PC-9 (cell line): Measurements from ENCODE around the gene PPP1R9B. TPM values are rescaled to one million over a fixed set of nuclear protein-coding genes. Genes with fewer than 3 reads are reported as not detected.
A peak's percentile ranks its signal among the peaks of the same experiment; 100 is the strongest.

ENCODE experiments used
- BruUV-seq: library from RNA; stranded (reverse); fragments of 400-500 nt; replicated peaks from 2 replicates; lab custom pipeline; 2021; lab: Mats Ljungman, UMichigan
- CTCF ChIA-PET: fragments of 300-600 bp; sonication (Branson Sonifier 250); formaldehyde crosslinking; loops from one replicate; lab custom pipeline; 2022; ENCODE audit warnings: antibody characterized with exemption; lab: Charles Lee
- POLR2A ChIA-PET: fragments of 300-600 bp; sonication (Branson Sonifier 250); formaldehyde crosslinking; loops from one replicate; lab custom pipeline; 2022; ENCODE audit warnings: antibody characterized with exemption; ENCODE audit not compliant: unreplicated experiment; lab: Charles Lee
- DNase-seq, 2 experiments: peaks; one replicate each; pipeline versions ENCODE4 v3.0.0 to v3.0.0-alpha.2; 2015 to 2022; ENCODE audit warnings: mixed read lengths in 1 of 2
- H2AFZ ChIP-seq: fragments of 200-600 bp; sonication (generic); 2 replicates; pipeline ENCODE4 v1.8.1; 2017; ENCODE audit warnings: antibody characterized with exemption
- H3F3A ChIP-seq: fragments of 200-600 bp; sonication (generic); 2 replicates; pipeline ENCODE4 v1.8.1; 2017; ENCODE audit warnings: antibody characterized with exemption, mild to moderate bottlenecking, low read depth; ENCODE audit not compliant: insufficient read depth
- H3K27ac ChIP-seq: fragments of 200-600 bp; sonication (generic); 2 replicates; pipeline ENCODE4 v1.6.1; 2016; ENCODE audit warnings: mixed run types
- H3K27me3 ChIP-seq: fragments of 200-600 bp; sonication (generic); 2 replicates; pipeline ENCODE4 v1.6.1; 2016; ENCODE audit warnings: low read depth, mixed run types; ENCODE audit not compliant: insufficient read depth
- H3K36me3 ChIP-seq: fragments of 200-600 bp; sonication (generic); 2 replicates; pipeline ENCODE4 v1.6.1; 2016; ENCODE audit warnings: low read depth, mixed run types
- H3K4me1 ChIP-seq: fragments of 200-600 bp; sonication (generic); replicated peaks from 2 replicates; pipeline ENCODE4 v1.6.1; 2016; ENCODE audit warnings: mixed run types; ENCODE audit not compliant: insufficient read depth
- H3K4me2 ChIP-seq: fragments of 200-600 bp; sonication (generic); 2 replicates; pipeline ENCODE4 v1.6.1; 2017; ENCODE audit warnings: mixed run types
- H3K4me3 ChIP-seq: fragments of 200-600 bp; sonication (generic); 2 replicates; pipeline ENCODE4 v1.6.1; 2016; ENCODE audit warnings: mixed run types
- H3K79me2 ChIP-seq: fragments of 200-600 bp; sonication (generic); 2 replicates; pipeline ENCODE4 v1.6.1; 2017; ENCODE audit warnings: low read depth, mixed run types
- H3K9me2 ChIP-seq: fragments of 200-600 bp; sonication (generic); 2 replicates; pipeline ENCODE4 v1.8.1; 2017; ENCODE audit warnings: mild to moderate bottlenecking; ENCODE audit not compliant: insufficient read depth
- H3K9me3 ChIP-seq: fragments of 200-600 bp; sonication (generic); 2 replicates; pipeline ENCODE4 v1.8.1; 2016; ENCODE audit warnings: low read depth; ENCODE audit not compliant: insufficient read depth
- H4K20me1 ChIP-seq: fragments of 200-600 bp; sonication (generic); 2 replicates; pipeline ENCODE4 v1.8.1; 2017; ENCODE audit not compliant: insufficient read depth
- EZH2 ChIP-seq: fragments of 200-600 bp; sonication (generic); IDR thresholded peaks from 2 replicates; pipeline ENCODE4 v1.8.0; 2017; ENCODE audit warnings: antibody characterized with exemption, low read depth
- intact Hi-C: fragments of 100-400 bp; cut with micrococcal nuclease; formaldehyde crosslinking; loops from one replicate; pipeline ENCODE4 v1.10.0; 2022; ENCODE audit not compliant: unreplicated experiment
- total RNA-seq: library from RNA; stranded (reverse); gene quantifications from 2 replicates; pipeline ENCODE4 v1.2.3, GENCODE V29; 2021
- TF ChIP-seq, protein P1 (sequence below): fragments of 200-600 bp; sonication (generic); conservative IDR thresholded peaks from 2 replicates; pipeline ENCODE4 v1.6.1; 2017; ENCODE audit warnings: mixed run types, antibody characterized with exemption, mild to moderate bottlenecking, moderate library complexity

PPP1R9B gene
- total RNA-seq, 1 experiment from 2014 or later, result 35.8 TPM

DNA sequence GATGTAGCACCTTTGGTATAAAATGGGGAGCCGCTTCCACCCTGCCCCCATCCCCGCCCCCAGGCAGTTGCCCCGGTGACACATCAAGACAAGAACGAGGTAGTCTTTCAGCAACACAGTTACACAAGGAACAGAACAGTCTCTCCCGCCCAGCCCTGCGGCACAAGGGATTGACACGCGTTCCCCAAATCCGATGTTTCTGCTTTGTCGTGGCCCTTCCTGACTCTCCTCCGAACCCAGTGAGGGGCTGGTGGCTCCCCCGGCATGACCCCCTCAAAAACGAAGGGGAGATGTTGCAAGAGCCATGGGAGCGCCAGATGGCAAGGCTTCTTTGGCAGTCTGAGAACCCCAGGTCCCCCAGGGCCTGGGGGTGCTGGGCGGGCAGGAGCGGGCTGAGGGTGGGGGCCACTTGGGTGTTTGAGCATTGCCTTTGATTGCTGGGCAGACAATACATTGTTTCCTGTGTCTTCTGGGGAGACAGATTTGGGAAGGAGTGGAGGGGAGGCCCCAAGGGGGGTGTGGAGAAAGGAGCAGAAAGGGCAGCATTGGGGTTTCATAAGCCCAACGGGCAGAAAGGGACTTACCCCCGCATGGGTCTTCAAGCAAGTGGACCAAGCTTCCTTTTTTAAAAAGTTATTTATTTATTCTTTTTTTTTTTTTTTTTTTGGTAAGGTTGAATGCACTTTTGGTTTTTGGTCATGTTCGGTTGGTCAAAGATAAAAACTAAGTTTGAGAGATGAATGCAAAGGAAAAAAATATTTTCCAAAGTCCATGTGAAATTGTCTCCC, 34.3 kb upstream of the PPP1R9B start:
- H3K4me3 ChIP-seq, result no peak overlapping the region
- H3K9me2 ChIP-seq, result no peaks in the 10 kb centered on the region
- intact Hi-C loops, result no loop called here
- H4K20me1 ChIP-seq, result no peaks in the 10 kb centered on the region
- no peaks in the 10 kb centered on the region for H3F3A ChIP-seq
- no peak overlapping the region for H3K27ac ChIP-seq
- peak overlapping the region; percentile 66 for H3K4me2 ChIP-seq
- peak; percentile 45 to 71 for DNase-seq
- H3K4me1 ChIP-seq, result peaks cover 14% of the 10 kb centered on the region
- H3K9me3 ChIP-seq, result no peaks in the 10 kb centered on the region
- CTCF ChIA-PET, result interaction anchor here (0.7 kb wide), 1 partner anchor 252 kb away, joined by 3 read pairs; no protein-coding TSS in a partner anchor
- BruUV-seq, result no TSS peak
- no peaks in the 10 kb centered on the region for H3K36me3 ChIP-seq
- no peaks in the 10 kb centered on the region for H3K27me3 ChIP-seq
- no peak overlapping the region for H2AFZ ChIP-seq
- H3K79me2 ChIP-seq, result no peaks in the 10 kb centered on the region
- POLR2A ChIA-PET, result no interaction called here
- no peak for TF ChIP-seq EZH2
- TF ChIP-seq, protein P1, sequence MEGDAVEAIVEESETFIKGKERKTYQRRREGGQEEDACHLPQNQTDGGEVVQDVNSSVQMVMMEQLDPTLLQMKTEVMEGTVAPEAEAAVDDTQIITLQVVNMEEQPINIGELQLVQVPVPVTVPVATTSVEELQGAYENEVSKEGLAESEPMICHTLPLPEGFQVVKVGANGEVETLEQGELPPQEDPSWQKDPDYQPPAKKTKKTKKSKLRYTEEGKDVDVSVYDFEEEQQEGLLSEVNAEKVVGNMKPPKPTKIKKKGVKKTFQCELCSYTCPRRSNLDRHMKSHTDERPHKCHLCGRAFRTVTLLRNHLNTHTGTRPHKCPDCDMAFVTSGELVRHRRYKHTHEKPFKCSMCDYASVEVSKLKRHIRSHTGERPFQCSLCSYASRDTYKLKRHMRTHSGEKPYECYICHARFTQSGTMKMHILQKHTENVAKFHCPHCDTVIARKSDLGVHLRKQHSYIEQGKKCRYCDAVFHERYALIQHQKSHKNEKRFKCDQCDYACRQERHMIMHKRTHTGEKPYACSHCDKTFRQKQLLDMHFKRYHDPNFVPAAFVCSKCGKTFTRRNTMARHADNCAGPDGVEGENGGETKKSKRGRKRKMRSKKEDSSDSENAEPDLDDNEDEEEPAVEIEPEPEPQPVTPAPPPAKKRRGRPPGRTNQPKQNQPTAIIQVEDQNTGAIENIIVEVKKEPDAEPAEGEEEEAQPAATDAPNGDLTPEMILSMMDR, result no peak

DNA sequence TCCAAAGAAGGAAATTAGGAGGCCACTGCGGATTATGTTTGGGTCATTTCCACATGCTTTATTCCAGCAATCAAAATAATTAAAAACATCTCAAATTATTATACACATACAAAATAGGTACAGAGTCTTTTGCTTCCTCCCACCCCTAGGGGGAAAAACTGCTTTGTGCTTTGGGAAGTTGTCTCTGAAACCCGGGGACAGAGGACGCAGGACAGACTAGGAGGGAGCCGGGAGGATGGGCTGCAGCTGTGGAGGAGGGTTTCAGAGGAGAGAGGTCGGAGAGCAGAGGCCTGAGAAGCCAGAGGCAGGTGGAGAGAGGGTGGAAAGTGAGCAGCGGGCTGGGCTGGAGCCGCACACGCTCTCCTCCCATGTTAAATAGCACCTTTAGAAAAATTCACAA, 33.6 kb upstream of the PPP1R9B start:
- H2AFZ ChIP-seq, result no peak overlapping the region
- ChIA-PET POLR2A (no interaction called here), CTCF (interaction anchor here (0.7 kb wide), 1 partner anchor 253 kb away, joined by 3 read pairs; no protein-coding TSS in a partner anchor)
- H3K27me3 ChIP-seq, result no peaks in the 10 kb centered on the region
- intact Hi-C loops, result no loop called here
- no peaks in the 10 kb centered on the region for H3K9me3 ChIP-seq
- no peak for DNase-seq
- H3K36me3 ChIP-seq, result no peaks in the 10 kb centered on the region
- peaks cover 16% of the 10 kb centered on the region for H3K4me1 ChIP-seq
- peaks cover 5% of the 10 kb centered on the region for H3F3A ChIP-seq
- no TSS peak for BruUV-seq
- TF ChIP-seq EZH2, result no peak
- TF ChIP-seq, protein P1, result no peak; the same call in 1 of the 2 replicates
- no peak overlapping the region for H3K27ac ChIP-seq
- no peaks in the 10 kb centered on the region for H3K9me2 ChIP-seq
- no peaks in the 10 kb centered on the region for H3K79me2 ChIP-seq
- H3K4me2 ChIP-seq, result peak overlapping the region; percentile 14; the same call in 1 of the 2 replicates
- no peaks in the 10 kb centered on the region for H4K20me1 ChIP-seq
- H3K4me3 ChIP-seq, result no peak overlapping the region

DNA sequence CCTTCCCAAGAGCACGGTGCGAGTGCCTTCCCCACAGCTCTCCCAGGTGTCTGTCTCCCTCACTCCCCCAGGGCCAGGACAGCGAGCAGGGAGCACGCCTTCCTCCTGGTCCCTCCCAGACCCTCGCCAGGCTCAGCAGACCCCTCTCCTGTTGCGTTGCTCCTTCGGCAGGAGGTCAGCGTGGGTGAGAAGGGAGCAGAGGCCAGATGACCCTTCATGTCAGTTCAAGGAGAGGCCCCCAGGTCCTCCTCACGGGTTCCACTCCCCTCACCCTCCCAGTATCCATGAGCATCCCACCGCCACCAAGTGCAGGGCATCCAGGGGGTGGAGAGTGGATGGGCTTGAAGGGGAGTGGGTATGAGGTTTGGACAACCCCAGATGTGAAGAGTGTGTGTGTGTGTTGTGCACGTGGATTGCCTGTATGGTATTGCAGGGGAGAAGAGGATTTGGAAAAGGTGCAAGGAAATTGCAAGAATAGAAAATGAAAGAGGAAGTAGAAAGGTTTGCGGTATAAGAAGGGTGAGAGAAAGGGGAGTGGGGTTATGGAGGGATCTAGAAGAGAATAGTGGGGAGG, 33.0 kb upstream of the PPP1R9B start:
- H4K20me1 ChIP-seq, result no peaks in the 10 kb centered on the region
- H3K4me3 ChIP-seq, result no peak overlapping the region
- TF ChIP-seq EZH2, result no peak
- TF ChIP-seq, protein P1, result no peak
- DNase-seq, result no peak
- peaks cover 10% of the 10 kb centered on the region for H3F3A ChIP-seq
- intact Hi-C loops, result no loop called here
- peaks cover 21% of the 10 kb centered on the region for H3K4me1 ChIP-seq
- H3K79me2 ChIP-seq, result no peaks in the 10 kb centered on the region
- H3K27ac ChIP-seq, result no peak overlapping the region
- POLR2A ChIA-PET, result no interaction called here
- no peak overlapping the region for H2AFZ ChIP-seq
- H3K27me3 ChIP-seq, result no peaks in the 10 kb centered on the region
- no peaks in the 10 kb centered on the region for H3K9me3 ChIP-seq
- no peaks in the 10 kb centered on the region for H3K36me3 ChIP-seq
- BruUV-seq, result no TSS peak
- no peaks in the 10 kb centered on the region for H3K9me2 ChIP-seq
- H3K4me2 ChIP-seq, result peak overlapping the region; percentile 14; the same call in 1 of the 2 replicates
- CTCF ChIA-PET, result interaction anchor here (0.7 kb wide), 1 partner anchor 254 kb away, joined by 3 read pairs; no protein-coding TSS in a partner anchor
